Vagina (tissue), 2 donors: ENCODE measurements around the gene SPDYA. TPM values are rescaled to one million over a fixed set of nuclear protein-coding genes. Genes with fewer than 3 reads are reported as not detected.

Experiments
- DNase-seq, 2 donors: peaks; one replicate each; pipeline ENCODE4 v3.0.0-alpha.2; 2017; ENCODE audit errors: extremely low spot score in 2 of 2
- H3K27ac ChIP-seq: fragments of 200-600 bp; sonication (generic); one replicate; pipeline ENCODE4 v1.5.1; 2019
- H3K27me3 ChIP-seq: fragments of 200-600 bp; sonication (generic); one replicate; pipeline ENCODE4 v1.5.1; 2019
- H3K36me3 ChIP-seq, 2 donors: fragments of 200-600 bp; sonication (generic); one replicate each; pipeline ENCODE4 v1.5.1; 2017 to 2019
- H3K4me1 ChIP-seq: fragments of 200-600 bp; sonication (generic); one replicate; pipeline ENCODE4 v1.5.1; 2019
- H3K4me3 ChIP-seq, 2 donors: fragments of 200-600 bp; sonication (generic); 1 replicate in 1 of 2; 2 replicates in 1 of 2; pipeline ENCODE4 v1.5.1; 2016 to 2019
- H3K9me3 ChIP-seq: fragments of 200-600 bp; sonication (generic); one replicate; pipeline ENCODE4 v1.5.1; 2019
- CTCF ChIP-seq, 3 experiments: fragments of 450-650 bp in 2 of 3; fragments of 200-600 bp in 1 of 3; sonication (generic) in 1 of 3; IDR thresholded peaks; one replicate each; pipeline ENCODE4 v1.5.1; 2017 to 2019; ENCODE audit warnings: antibody characterized with exemption in 3 of 3, mild to moderate bottlenecking in 2 of 3, moderate library complexity in 2 of 3
- POLR2A ChIP-seq, 2 donors: fragments of 450-650 bp; IDR thresholded peaks; one replicate each; pipeline ENCODE4 v1.6.1; 2017; ENCODE audit warnings: antibody characterized with exemption in 2 of 2, mild to moderate bottlenecking in 2 of 2, moderate library complexity in 2 of 2
- POLR2AphosphoS5 ChIP-seq, 2 donors: sonication (generic); formaldehyde crosslinking; IDR thresholded peaks; one replicate each; pipeline ENCODE4 v1.9.0; 2017; ENCODE audit warnings: antibody characterized with exemption in 2 of 2, mild to moderate bottlenecking in 2 of 2, low read depth in 1 of 2; ENCODE audit not compliant: insufficient read depth in 1 of 2
- intact Hi-C: fragments of 100-400 bp; cut with DNase I; formaldehyde crosslinking; loops from one replicate; pipeline ENCODE4 v1.15.1; 2023
- total RNA-seq: library from RNA; depleted of rRNA; stranded (reverse); fragments of >200 nt; gene quantifications from one replicate; pipeline ENCODE4 v1.2.3, GENCODE V29; 2016

SPDYA gene
- 5.2 TPM for total RNA-seq

DNA sequence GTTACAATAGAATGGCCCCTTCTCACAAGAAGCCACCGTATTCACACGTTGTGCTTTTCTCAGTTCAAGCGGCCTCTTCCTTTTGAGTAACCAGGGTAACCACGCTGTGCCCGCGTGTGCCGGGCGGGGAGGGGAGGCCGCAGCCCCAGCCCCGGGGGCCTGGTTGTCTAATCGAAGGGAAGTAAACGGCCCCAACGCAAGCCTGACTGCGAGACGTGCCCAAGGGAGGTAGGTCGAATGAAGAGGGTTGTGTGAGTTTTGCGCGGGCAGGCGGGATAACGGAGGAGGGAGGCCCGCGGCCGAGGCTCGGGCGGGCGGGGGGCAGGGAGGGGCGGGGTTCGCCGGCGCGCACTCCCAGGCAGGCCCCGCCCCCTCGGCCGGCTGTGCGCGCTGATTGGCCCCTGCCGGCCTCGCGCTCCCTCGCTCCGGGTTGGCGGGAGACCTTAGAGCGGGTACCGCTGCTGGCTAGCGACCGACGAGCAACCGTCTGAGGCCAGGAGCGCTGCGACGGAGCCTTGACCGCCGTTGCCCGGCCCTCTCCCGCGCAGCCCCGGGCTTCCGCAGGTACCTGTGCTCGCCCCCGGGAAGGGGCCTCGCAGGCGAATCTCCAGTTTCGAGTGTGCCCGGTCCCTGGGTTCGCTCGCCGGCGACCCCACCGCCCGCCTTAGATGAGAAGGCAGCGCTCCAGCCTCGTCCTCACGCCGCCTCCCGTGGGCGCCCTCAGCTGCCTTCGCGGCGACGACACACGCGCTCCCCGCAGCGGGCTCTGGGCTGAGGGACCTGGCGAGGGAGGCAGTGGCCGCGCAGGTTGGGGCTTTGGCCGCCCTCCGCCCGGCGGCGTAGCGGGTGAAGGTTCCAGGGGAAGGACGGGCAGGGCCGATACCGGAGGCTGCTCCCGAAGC lies at the start of gene SPDYA:
SPDYA (plus strand) TSS at position 451 of the 902 bp plus-strand sequence. CDS start 5,181 bp downstream, outside the sequence.
- TF ChIP-seq CTCF (IDR thresholded peaks at IDR 0.05) (no peak), POLR2AphosphoS5 (IDR thresholded peaks at IDR 0.05; ENCODE audit: insufficient read depth in 1 of 2, low read depth in 1 of 2) (peak in 1 of 2 donors; percentile 37), POLR2A (IDR thresholded peaks at IDR 0.05) (no peak)
- intact Hi-C loops: no loop called here
- peaks cover 0 to 4% of the 10 kb centered on the region in 2 donors for H3K36me3 ChIP-seq
- no peaks in the 10 kb centered on the region for H3K9me3 ChIP-seq
- H3K27ac ChIP-seq: no peak within 1 kb of the TSS
- peak within 1 kb of the TSS; percentile 47 to 51 for H3K4me3 ChIP-seq
- H3K27me3 ChIP-seq: no peaks in the 10 kb centered on the region
- peaks cover 15% of the 10 kb centered on the region for H3K4me1 ChIP-seq
- no peak for DNase-seq

DNA sequence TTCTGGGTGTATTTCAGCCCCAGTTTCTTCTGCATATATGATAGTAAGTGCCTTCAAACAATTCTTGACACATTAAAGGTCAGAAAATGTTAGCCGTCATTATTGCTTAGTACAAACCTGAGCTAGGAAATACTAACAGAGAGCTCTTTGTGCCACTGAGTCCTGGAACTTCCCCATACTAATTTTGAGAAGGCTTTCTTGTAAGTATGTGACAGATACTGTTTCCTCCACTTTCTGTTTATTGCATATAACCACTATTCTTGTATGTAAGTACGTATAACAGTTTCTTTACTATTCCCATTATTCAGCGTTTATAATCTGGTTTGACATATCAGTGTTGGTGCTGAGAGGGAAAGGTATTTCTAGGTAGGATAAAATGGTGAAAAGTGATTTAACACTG lies 49.2 kb upstream of the SPDYA start:
- Histone ChIP-seq H3K27me3 (no peaks in the 10 kb centered on the region), H3K9me3 (no peaks in the 10 kb centered on the region), H3K4me3 (no peak overlapping the region), H3K27ac (no peak overlapping the region), H3K4me1 (peaks cover 93% of the 10 kb centered on the region), H3K36me3 (peaks cover 0 to 18% of the 10 kb centered on the region in 2 donors)
- intact Hi-C loops: no loop called here
- TF ChIP-seq CTCF (IDR thresholded peaks at IDR 0.05): no peak
- TF ChIP-seq POLR2A (IDR thresholded peaks at IDR 0.05): no peak
- TF ChIP-seq POLR2AphosphoS5 (IDR thresholded peaks at IDR 0.05; ENCODE audit: insufficient read depth in 1 of 2, low read depth in 1 of 2): no peak
- DNase-seq: no peak

- no peak overlapping the region for H3K27ac ChIP-seq
These were observed 45.5 kb upstream of the SPDYA start for GRCh38 chr2:28764909-28765711.

GRCh38 chr2:28766070-28766469 lies 44.6 kb upstream of the SPDYA start:
- H3K27me3 ChIP-seq: no peaks in the 10 kb centered on the region
- DNase-seq: no peak
- H3K4me1 ChIP-seq: peaks cover 97% of the 10 kb centered on the region
- no peak overlapping the region for H3K27ac ChIP-seq
- H3K9me3 ChIP-seq: no peaks in the 10 kb centered on the region
- no peak for TF ChIP-seq CTCF (IDR thresholded peaks at IDR 0.05)
- no peak for TF ChIP-seq POLR2A (IDR thresholded peaks at IDR 0.05)
- no peak for TF ChIP-seq POLR2AphosphoS5 (IDR thresholded peaks at IDR 0.05; ENCODE audit: insufficient read depth in 1 of 2, low read depth in 1 of 2)
- intact Hi-C loops: no loop called here
- peaks cover 0 to 5% of the 10 kb centered on the region in 2 donors for H3K36me3 ChIP-seq
- no peak overlapping the region for H3K4me3 ChIP-seq

More at GRCh38 chr2:28764909-28765711, 45.5 kb upstream of the SPDYA start:
- H3K4me1 ChIP-seq: peaks cover 99% of the 10 kb centered on the region
- no peaks in the 10 kb centered on the region for H3K9me3 ChIP-seq
- H3K36me3 ChIP-seq: peaks cover 0 to 12% of the 10 kb centered on the region in 2 donors
- intact Hi-C loops: no loop called here
- H3K27me3 ChIP-seq: no peaks in the 10 kb centered on the region
- DNase-seq: no peak
- H3K4me3 ChIP-seq: no peak overlapping the region
- TF ChIP-seq CTCF (IDR thresholded peaks at IDR 0.05) (no peak), POLR2A (IDR thresholded peaks at IDR 0.05) (no peak), POLR2AphosphoS5 (IDR thresholded peaks at IDR 0.05; ENCODE audit: insufficient read depth in 1 of 2, low read depth in 1 of 2) (no peak)
